H9 (cell line): ENCODE measurements around the gene KCNK5. TPM values are rescaled to one million over a fixed set of nuclear protein-coding genes. Genes with fewer than 3 reads are reported as not detected.

Experiments
- DNase-seq: peaks from one replicate; pipeline ENCODE4 v3.0.0-alpha.2; 2017
- H2AFZ ChIP-seq: one replicate; pipeline ENCODE4 v1.6.1; 2013; ENCODE audit warnings: mild to moderate bottlenecking, low read length, control low read depth, moderate library complexity
- H2AK5ac ChIP-seq: 2 replicates; pipeline ENCODE4 v1.6.1; 2013; ENCODE audit warnings: low read length, control low read depth, mixed read lengths; ENCODE audit not compliant: insufficient read length
- H2BK120ac ChIP-seq: one replicate; pipeline ENCODE4 v1.6.1; 2013; ENCODE audit warnings: low read depth, mild to moderate bottlenecking, low read length, control low read depth, inconsistent platforms; ENCODE audit not compliant: poor library complexity, severe bottlenecking
- H2BK12ac ChIP-seq: 2 replicates; pipeline ENCODE4 v1.6.1; 2013; ENCODE audit warnings: low read length, control low read depth, mixed read lengths, low read depth; ENCODE audit not compliant: insufficient read length
- H2BK15ac ChIP-seq: 2 replicates; pipeline ENCODE4 v1.6.1; 2013; ENCODE audit warnings: low read depth, low read length, control low read depth
- H2BK20ac ChIP-seq: one replicate; pipeline ENCODE4 v1.6.1; 2013; ENCODE audit warnings: low read depth, mild to moderate bottlenecking, low read length, control low read depth, inconsistent platforms; ENCODE audit not compliant: poor library complexity, severe bottlenecking
- H2BK5ac ChIP-seq: 2 replicates; pipeline ENCODE4 v1.6.1; 2013; ENCODE audit warnings: low read length, control low read depth, mixed read lengths; ENCODE audit not compliant: insufficient read length
- H3K14ac ChIP-seq: 2 replicates; pipeline ENCODE4 v1.6.1; 2013; ENCODE audit warnings: low read length, control low read depth; ENCODE audit not compliant: insufficient read depth
- H3K18ac ChIP-seq: 2 replicates; pipeline ENCODE4 v1.6.1; 2013; ENCODE audit warnings: low read depth, mild to moderate bottlenecking, mixed read lengths, low read length, control low read depth; ENCODE audit not compliant: insufficient read length
- H3K23ac ChIP-seq: 2 replicates; pipeline ENCODE4 v1.6.1; 2013; ENCODE audit warnings: low read length, control low read depth, mixed read lengths, low read depth; ENCODE audit not compliant: insufficient read length
- H3K23me2 ChIP-seq: 2 replicates; pipeline ENCODE4 v1.6.1; 2013; ENCODE audit warnings: low read depth, mild to moderate bottlenecking, mixed read lengths, low read length, control low read depth; ENCODE audit not compliant: insufficient read length, poor library complexity, severe bottlenecking
- H3K27ac ChIP-seq: 2 replicates; pipeline ENCODE4 v1.5.1; 2013; ENCODE audit warnings: low read length, control low read depth, mixed read lengths, low read depth; ENCODE audit not compliant: insufficient read length
- H3K27me3 ChIP-seq: 2 replicates; pipeline ENCODE4 v1.6.1; 2013; ENCODE audit warnings: low read length, control low read depth, inconsistent platforms; ENCODE audit not compliant: insufficient read depth
- H3K4ac ChIP-seq: 2 replicates; pipeline ENCODE4 v1.6.1; 2013; ENCODE audit warnings: low read depth, mild to moderate bottlenecking, control low read depth, inconsistent platforms, low read length, moderate library complexity
- H3K4me1 ChIP-seq: 2 replicates; pipeline ENCODE4 v1.6.1; 2013; ENCODE audit warnings: low read length, control low read depth, inconsistent platforms; ENCODE audit not compliant: insufficient read depth
- H3K4me2 ChIP-seq: 2 replicates; pipeline ENCODE4 v1.6.1; 2013; ENCODE audit warnings: low read length, control low read depth, mixed read lengths; ENCODE audit not compliant: insufficient read length, insufficient read depth
- H3K56ac ChIP-seq: 2 replicates; pipeline ENCODE4 v1.6.1; 2013; ENCODE audit warnings: low read depth, mild to moderate bottlenecking, mixed read lengths, low read length, control low read depth; ENCODE audit not compliant: insufficient read length
- H3K79me1 ChIP-seq: 2 replicates; pipeline ENCODE4 v1.6.1; 2013; ENCODE audit warnings: low read depth, mild to moderate bottlenecking, moderate library complexity, low read length, control low read depth, inconsistent platforms; ENCODE audit not compliant: insufficient read depth, poor library complexity, severe bottlenecking
- H3K79me2 ChIP-seq: 2 replicates; pipeline ENCODE4 v1.6.1; 2013; ENCODE audit warnings: low read length, control low read depth, inconsistent platforms; ENCODE audit not compliant: insufficient read depth
- H3K9ac ChIP-seq: 2 replicates; pipeline ENCODE4 v1.6.1; 2013; ENCODE audit warnings: low read length, control low read depth, mixed read lengths; ENCODE audit not compliant: insufficient read length; ENCODE audit errors: extremely low read depth
- H3K9me3 ChIP-seq: one replicate; pipeline ENCODE4 v1.6.1; 2013; ENCODE audit warnings: low read depth, low read length, inconsistent platforms; ENCODE audit not compliant: control insufficient read depth
- H3T11ph ChIP-seq: one replicate; pipeline ENCODE4 v1.6.1; 2013; ENCODE audit warnings: mild to moderate bottlenecking, low read length, control low read depth, inconsistent platforms
- H4K20me1 ChIP-seq: one replicate; pipeline ENCODE4 v1.6.1; 2013; ENCODE audit not compliant: control insufficient read depth, insufficient read length, insufficient read depth
- H4K5ac ChIP-seq: 2 replicates; pipeline ENCODE4 v1.6.1; 2013; ENCODE audit warnings: low read depth, mild to moderate bottlenecking, mixed read lengths, low read length, control low read depth; ENCODE audit not compliant: insufficient read length
- H4K8ac ChIP-seq: replicated peaks from 2 replicates; pipeline ENCODE4 v1.6.1; 2013; ENCODE audit warnings: low read length, control low read depth, mixed read lengths, low read depth; ENCODE audit not compliant: insufficient read length
- H4K91ac ChIP-seq: 2 replicates; pipeline ENCODE4 v1.6.1; 2013; ENCODE audit warnings: low read depth, mild to moderate bottlenecking, moderate library complexity, mixed read lengths, low read length, control low read depth; ENCODE audit not compliant: insufficient read length
- H3K27ac Mint-ChIP-seq, 3 experiments: 2 replicates in 2 of 3; 3 replicates in 1 of 3; pipeline ENCODE4 v1.8.0; 2020 to 2021; ENCODE audit warnings: mixed read lengths in 3 of 3, mild to moderate bottlenecking in 1 of 3, moderate library complexity in 1 of 3
- H3K27me3 Mint-ChIP-seq: 2 replicates; pipeline ENCODE4 v1.8.0; 2021; ENCODE audit warnings: low read depth, mild to moderate bottlenecking, moderate library complexity, mixed read lengths
- H3K36me3 Mint-ChIP-seq, 3 experiments: 2 replicates in 2 of 3; 3 replicates in 1 of 3; pipeline ENCODE4 v1.8.0; 2020 to 2021; ENCODE audit warnings: low read depth in 3 of 3, mixed read lengths in 3 of 3; ENCODE audit not compliant: insufficient read depth in 1 of 3
- H3K4me1 Mint-ChIP-seq, 2 experiments: 2 replicates each; pipeline ENCODE4 v1.8.0; 2020; ENCODE audit warnings: mixed read lengths in 2 of 2
- H3K4me3 Mint-ChIP-seq, 2 experiments: 2 replicates in 1 of 2; 3 replicates in 1 of 2; pipeline ENCODE4 v1.8.0; 2020 to 2021; ENCODE audit warnings: mild to moderate bottlenecking in 2 of 2, mixed read lengths in 2 of 2, moderate library complexity in 1 of 2
- H3K9me3 Mint-ChIP-seq, 2 experiments: 2 replicates in 1 of 2; 3 replicates in 1 of 2; pipeline ENCODE4 v1.8.0; 2020; ENCODE audit warnings: mild to moderate bottlenecking in 2 of 2, mixed read lengths in 2 of 2, moderate library complexity in 1 of 2
- CTCF ChIP-seq: fragments of 200-600 bp; sonication (generic); conservative IDR thresholded peaks from 3 replicates; pipeline ENCODE4 v1.8.0; 2021; ENCODE audit warnings: antibody characterized with exemption, mild to moderate bottlenecking
- WGBS: extraction: QIAGEN DNeasy Blood & Tissue Kit; methylation state at CpG from one replicate; pipeline ENCODE4 v1.1.7; 2013; ENCODE audit warnings: missing lambda C conversion rate, low lambda C conversion rate, mixed read lengths; ENCODE audit not compliant: insufficient read length; ENCODE audit errors: extremely low coverage; 5-methylcytosine and 5-hydroxymethylcytosine counted together
- total RNA-seq: library from RNA; stranded (reverse); gene quantifications from 2 replicates; pipeline ENCODE4 v1.2.1, GENCODE V29; 2021

Gene KCNK5
- total RNA-seq, 1 experiment from 2014 or later = 30.0 TPM

GRCh38 chr6:39181826-39182225 is 47.4 kb downstream of the KCNK5 start:
- H3K18ac ChIP-seq = no peak overlapping the region
- H3K79me2 ChIP-seq = no peaks in the 10 kb centered on the region
- H2BK120ac ChIP-seq = no peak overlapping the region
- Mint-ChIP-seq H3K4me3 (no peak overlapping the region), H3K36me3 (peaks cover 9 to 51% (median 32%) of the 10 kb centered on the region in 3 experiments), H3K27ac (no peak overlapping the region), H3K4me1 (peaks cover 0 to 7% of the 10 kb centered on the region in 2 experiments; a peak in 1 of 4 replicates), H3K9me3 (peaks cover 9 to 10% of the 10 kb centered on the region in 2 experiments; a peak in 4 of 5 replicates), H3K27me3 (peaks cover 1% of the 10 kb centered on the region; the same call in 1 of the 2 replicates)
- H3K4ac ChIP-seq = no peak overlapping the region
- no peaks in the 10 kb centered on the region for H3K27me3 ChIP-seq
- WGBS = no CpG with 5 or more reads among the region's 4 CpGs
- H3K23me2 ChIP-seq = no peaks in the 10 kb centered on the region
- H3K23ac ChIP-seq = no peak overlapping the region
- H3K4me2 ChIP-seq = no peak overlapping the region
- no peaks in the 10 kb centered on the region for H3K4me1 ChIP-seq
- no peak overlapping the region for H3K9ac ChIP-seq
- no peak overlapping the region for H3K27ac ChIP-seq
- no peak overlapping the region for H4K8ac ChIP-seq
- no peak overlapping the region for H3T11ph ChIP-seq
- TF ChIP-seq CTCF = no peak
- H2BK15ac ChIP-seq = no peak overlapping the region
- no peak overlapping the region for H2BK5ac ChIP-seq
- H2AK5ac ChIP-seq = no peak overlapping the region
- H4K20me1 ChIP-seq = no peaks in the 10 kb centered on the region
- no peaks in the 10 kb centered on the region for H3K79me1 ChIP-seq
- H4K91ac ChIP-seq = no peak overlapping the region
- no peak overlapping the region for H2AFZ ChIP-seq
- H2BK20ac ChIP-seq = no peak overlapping the region
- H3K14ac ChIP-seq = no peak overlapping the region
- no peak overlapping the region for H2BK12ac ChIP-seq
- no peak overlapping the region for H4K5ac ChIP-seq
- no peak for DNase-seq
- H3K56ac ChIP-seq = no peak overlapping the region
- H3K9me3 ChIP-seq = no peaks in the 10 kb centered on the region
